Mammary epithelial cell (primary cell): ENCODE data around the gene ZNF267.

Experiments used
- CTCF ChIP-seq, 2 donors: IDR thresholded peaks in 1 of 2; conservative IDR thresholded peaks in 1 of 2; 2 replicates each; pipeline ENCODE4 v1.5.1; 2011 to 2012; ENCODE audit warnings: inconsistent platforms in 2 of 2, low read length in 2 of 2, mild to moderate bottlenecking in 2 of 2, control low read depth in 1 of 2, low read depth in 1 of 2; ENCODE audit not compliant: insufficient read depth in 1 of 2; ENCODE audit errors: extremely low read depth in 1 of 2
- EZH2 ChIP-seq: IDR thresholded peaks from 2 replicates; pipeline ENCODE4 v1.6.1; 2012; ENCODE audit warnings: low read length, inconsistent platforms, borderline replicate concordance

DNA sequence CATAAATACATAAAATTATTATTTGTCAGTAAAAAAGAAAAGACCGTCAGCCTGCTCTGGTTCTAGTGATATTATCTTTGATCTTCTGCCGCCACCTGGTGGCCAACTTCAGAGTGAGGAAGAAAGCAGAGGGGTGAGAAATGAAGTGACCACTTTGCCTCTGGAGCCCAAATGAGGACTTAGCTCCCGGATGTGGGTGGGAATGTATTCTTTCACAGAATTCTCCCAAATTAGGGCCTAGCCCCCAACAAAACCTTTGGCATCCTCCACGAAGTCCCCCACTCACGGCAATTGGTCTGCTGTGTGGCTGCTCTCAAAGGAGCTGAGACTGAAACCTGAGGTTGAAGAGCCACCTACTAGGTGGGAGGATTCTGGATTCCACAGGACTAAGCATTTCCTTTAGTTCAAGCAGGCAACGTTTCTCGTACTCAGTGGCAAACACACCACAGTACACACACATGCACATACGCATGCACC is 4.9 kb upstream of the ZNF267 start:
- TF ChIP-seq CTCF (conservative IDR thresholded peaks at IDR 0.05 in 1 of 2, IDR thresholded peaks at IDR 0.05 in 1 of 2; ENCODE audit: extremely low read depth in 1 of 2, insufficient read depth in 1 of 2, low read depth in 1 of 2, low read length in 2 of 2) (peak; percentile 65 to 72), EZH2 (no peak)
